Measurements from ENCODE around the gene PDIA4.
"Not testable (repeated sequence)": the region's sequence is repeated elsewhere in the genome, so short reads cannot be mapped to it uniquely, and the experiment has no call there.

The PDIA4 gene

GRCh38 chr7:149028346-149029109 lies at the start of gene PDIA4:
TSS of gene PDIA4 (minus strand) at chr7:149028505. CDS start at chr7:149028408, 97 bp downstream.
- peak; percentile 100 for DNase-seq

GRCh38 chr7:149077594-149077993 lies 49.3 kb upstream of the PDIA4 start:
- DNase-seq, result no peak

- no peak for DNase-seq
Observed at GRCh38 chr7:149075286-149075685, 47.0 kb upstream of the PDIA4 start.

GRCh38 chr7:149074116-149074885 lies 46.0 kb upstream of the PDIA4 start:
- no peak for DNase-seq

GRCh38 chr7:149072438-149072775 lies 44.1 kb upstream of the PDIA4 start:
- no peak for DNase-seq

- peak; percentile 21 for DNase-seq
Observed at GRCh38 chr7:149071641-149072437, 43.5 kb upstream of the PDIA4 start.

- DNase-seq, result no peak
Observed at GRCh38 chr7:149071182-149071635, 42.9 kb upstream of the PDIA4 start.

GRCh38 chr7:149070372-149071125 lies 42.2 kb upstream of the PDIA4 start:
- DNase-seq, result no peak

- DNase-seq, result peak; percentile 3
Observed at GRCh38 chr7:149067869-149068268, 39.6 kb upstream of the PDIA4 start.

- no peak for DNase-seq
Observed at GRCh38 chr7:149063476-149063875, 35.2 kb upstream of the PDIA4 start.

GRCh38 chr7:149062217-149062899 lies 34.1 kb upstream of the PDIA4 start:
- not testable (repeated sequence) for DNase-seq

- DNase-seq, result no peak
Observed at GRCh38 chr7:149060156-149060555, 31.9 kb upstream of the PDIA4 start.

GRCh38 chr7:149053885-149054284 lies 25.6 kb upstream of the PDIA4 start:
- no peak for DNase-seq

GRCh38 chr7:149053384-149053783 lies 25.1 kb upstream of the PDIA4 start:
- no peak for DNase-seq

- no peak for DNase-seq
Observed at GRCh38 chr7:149050941-149051340, 22.6 kb upstream of the PDIA4 start.

- no peak for DNase-seq
Observed at GRCh38 chr7:149048805-149049204, 20.5 kb upstream of the PDIA4 start.

- DNase-seq, result no peak
Observed at GRCh38 chr7:149046416-149046815, 18.1 kb upstream of the PDIA4 start.

GRCh38 chr7:149043936-149044335 lies 15.6 kb upstream of the PDIA4 start:
- DNase-seq, result no peak

- DNase-seq, result no peak
Observed at GRCh38 chr7:149041350-149041749, 13.0 kb upstream of the PDIA4 start.

- DNase-seq, result not testable (repeated sequence)
Observed at GRCh38 chr7:149038641-149039040, 10.3 kb upstream of the PDIA4 start.

- no peak for DNase-seq
Observed at GRCh38 chr7:149036676-149037075, 8.4 kb upstream of the PDIA4 start.

- no peak for DNase-seq
Observed at GRCh38 chr7:149031353-149031910, 3.1 kb upstream of the PDIA4 start.
